GOT3 (cell line): Measurements from ENCODE around the gene TSPY9.
"Not testable (repeated sequence)": the region's sequence is repeated elsewhere in the genome, so short reads cannot be mapped to it uniquely, and the experiment has no call there.

Experiments used
- DNase-seq: peaks from one replicate; lab custom pipeline; 2025; ENCODE audit warnings: mixed read lengths; lab: John Stamatoyannopoulos, UW

TSPY9 gene, protein sequence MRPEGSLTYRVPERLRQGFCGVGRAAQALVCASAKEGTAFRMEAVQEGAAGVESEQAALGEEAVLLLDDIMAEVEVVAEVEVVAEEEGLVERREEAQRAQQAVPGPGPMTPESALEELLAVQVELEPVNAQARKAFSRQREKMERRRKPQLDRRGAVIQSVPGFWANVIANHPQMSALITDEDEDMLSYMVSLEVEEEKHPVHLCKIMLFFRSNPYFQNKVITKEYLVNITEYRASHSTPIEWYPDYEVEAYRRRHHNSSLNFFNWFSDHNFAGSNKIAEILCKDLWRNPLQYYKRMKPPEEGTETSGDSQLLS

DNA sequence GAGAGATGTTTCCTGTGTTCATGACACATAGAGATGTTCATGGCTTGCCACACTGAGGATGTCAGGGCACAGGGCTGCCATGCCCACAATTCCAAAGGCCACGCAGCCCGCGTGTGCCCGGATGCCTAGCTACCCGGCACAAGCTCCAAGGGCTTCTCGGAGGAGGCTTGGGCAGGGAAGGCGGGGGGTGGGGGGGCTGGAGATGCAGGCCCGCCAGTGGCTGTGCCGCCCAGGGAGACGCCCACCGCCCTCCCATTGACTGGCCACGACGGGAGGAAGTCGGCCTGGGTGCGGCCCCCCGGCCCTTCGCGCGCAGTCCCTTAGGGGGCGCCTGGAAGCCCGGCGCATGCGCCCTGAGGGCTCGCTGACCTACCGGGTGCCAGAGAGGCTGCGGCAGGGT lies at the start of gene TSPY9:
TSPY9 (plus strand) TSS at position 301 of the 400 bp plus-strand sequence; CDS start at position 347, 46 bp downstream.
- not testable (repeated sequence) for DNase-seq

DNA sequence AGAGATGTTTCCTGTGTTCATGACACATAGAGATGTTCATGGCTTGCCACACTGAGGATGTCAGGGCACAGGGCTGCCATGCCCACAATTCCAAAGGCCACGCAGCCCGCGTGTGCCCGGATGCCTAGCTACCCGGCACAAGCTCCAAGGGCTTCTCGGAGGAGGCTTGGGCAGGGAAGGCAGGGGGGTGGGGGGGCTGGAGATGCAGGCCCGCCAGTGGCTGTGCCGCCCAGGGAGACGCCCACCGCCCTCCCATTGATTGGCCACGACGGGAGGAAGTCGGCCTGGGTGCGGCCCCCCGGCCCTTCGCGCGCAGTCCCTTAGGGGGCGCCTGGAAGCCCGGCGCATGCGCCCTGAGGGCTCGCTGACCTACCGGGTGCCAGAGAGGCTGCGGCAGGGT lies 20.4 kb upstream of the TSPY9 start, which contains the start of gene TSPY1:
TSPY1 (plus strand) TSS at position 301 of the 400 bp plus-strand sequence; CDS start at position 347, 46 bp downstream.
- not testable (repeated sequence) for DNase-seq

DNA sequence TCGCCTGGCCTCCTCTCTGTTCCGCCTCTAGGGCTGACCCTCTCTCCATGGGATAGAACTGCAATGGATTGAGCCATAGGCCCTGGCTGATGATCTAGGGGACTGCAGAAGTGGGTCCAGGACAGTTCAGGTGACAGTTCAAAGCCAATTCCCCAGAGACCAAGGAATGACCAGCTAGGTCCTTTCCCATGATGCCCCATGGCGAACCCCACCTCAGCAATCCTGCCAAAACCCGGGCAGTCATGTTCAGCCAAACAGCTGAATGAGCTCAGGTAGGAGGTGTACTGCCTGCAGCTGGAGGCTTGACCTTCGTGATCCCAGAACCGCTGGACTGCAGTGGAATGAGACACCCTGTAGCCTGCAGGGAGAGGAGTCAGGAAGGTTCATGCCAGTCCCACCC lies 17.3 kb downstream of the TSPY9 start:
- not testable (repeated sequence) for DNase-seq

DNA sequence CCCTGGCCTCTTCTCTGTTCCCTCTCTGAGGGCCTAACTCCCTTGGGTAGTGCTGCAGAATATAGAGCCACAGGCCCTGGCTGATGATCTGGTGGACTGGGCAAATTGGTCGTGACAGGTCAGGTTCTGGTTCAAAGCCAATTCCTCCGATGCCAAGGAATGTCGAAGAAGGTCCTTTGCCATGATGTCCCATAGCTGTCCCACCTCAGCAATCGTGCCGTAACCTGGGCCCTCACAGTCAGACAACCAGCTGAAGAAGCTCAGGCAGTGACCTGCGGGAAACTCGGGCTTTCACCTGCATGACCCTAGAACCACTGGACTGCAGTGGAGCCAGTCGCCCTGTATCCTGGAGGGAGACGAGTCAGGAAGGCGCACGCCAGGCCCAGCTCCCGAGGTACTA lies 29.2 kb downstream of the TSPY9 start:
- not testable (repeated sequence) for DNase-seq

DNA sequence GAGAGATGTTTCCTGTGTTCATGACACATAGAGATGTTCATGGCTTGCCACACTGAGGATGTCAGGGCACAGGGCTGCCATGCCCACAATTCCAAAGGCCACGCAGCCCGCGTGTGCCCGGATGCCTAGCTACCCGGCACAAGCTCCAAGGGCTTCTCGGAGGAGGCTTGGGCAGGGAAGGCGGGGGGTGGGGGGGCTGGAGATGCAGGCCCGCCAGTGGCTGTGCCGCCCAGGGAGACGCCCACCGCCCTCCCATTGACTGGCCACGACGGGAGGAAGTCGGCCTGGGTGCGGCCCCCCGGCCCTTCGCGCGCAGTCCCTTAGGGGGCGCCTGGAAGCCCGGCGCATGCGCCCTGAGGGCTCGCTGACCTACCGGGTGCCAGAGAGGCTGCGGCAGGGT lies 40.5 kb downstream of the TSPY9 start, which contains the start of gene TSPY10:
TSPY10 (plus strand) TSS at position 301 of the 400 bp plus-strand sequence; CDS start at position 347, 46 bp downstream.
- not testable (repeated sequence) for DNase-seq
